ENCODE results near the gene DEPDC5.

DNA sequence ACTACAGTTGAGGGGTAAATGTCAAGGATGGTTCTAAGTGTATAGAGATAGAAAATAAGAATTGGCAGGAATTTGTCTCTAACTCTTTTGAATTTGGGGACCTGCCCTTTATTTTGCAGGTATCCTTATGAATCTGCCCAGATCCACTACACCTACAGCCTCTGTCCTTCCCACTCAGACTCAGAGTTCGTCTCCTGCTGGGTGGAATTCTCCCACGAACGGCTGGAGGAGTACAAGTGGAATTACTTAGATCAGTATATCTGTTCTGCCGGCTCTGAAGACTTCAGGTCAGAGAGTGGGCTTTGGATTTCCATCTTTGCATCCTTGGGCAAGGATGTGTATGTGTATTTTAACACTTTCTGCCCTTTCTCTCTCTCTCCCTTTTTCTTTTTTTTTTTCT is 89.7 kb downstream of the DEPDC5 start:
- no peak for TF ChIP-seq CTCF (IDR thresholded peaks at IDR 0.05)
- no peak for TF ChIP-seq POLR2A (IDR thresholded peaks at IDR 0.05)

All from transverse colon (tissue), 3 donors.